Measurements from ENCODE around the gene WDR93.

Gene WDR93

GRCh38 chr15:89648106-89649012 is 42.3 kb upstream of the WDR93 start:
- no peak for TF ChIP-seq CTCF (IDR thresholded peaks at IDR 0.05; ENCODE audit: borderline replicate concordance, insufficient read depth, low read depth, low read length)
- H3K4me3 ChIP-seq (ENCODE audit: low read depth, low read length) = no peak overlapping the region

- no peak overlapping the region for H3K4me3 ChIP-seq (ENCODE audit: low read depth, low read length)
- TF ChIP-seq CTCF (IDR thresholded peaks at IDR 0.05; ENCODE audit: borderline replicate concordance, insufficient read depth, low read depth, low read length) = no peak
Measured at GRCh38 chr15:89649013-89649625, 41.5 kb upstream of the WDR93 start.

GRCh38 chr15:89649716-89650115 is 40.9 kb upstream of the WDR93 start:
- no peak for TF ChIP-seq CTCF (IDR thresholded peaks at IDR 0.05; ENCODE audit: borderline replicate concordance, insufficient read depth, low read depth, low read length)
- no peak overlapping the region for H3K4me3 ChIP-seq (ENCODE audit: low read depth, low read length)

GRCh38 chr15:89652131-89652530 is 38.5 kb upstream of the WDR93 start:
- H3K4me3 ChIP-seq (ENCODE audit: low read depth, low read length) = no peak overlapping the region
- no peak for TF ChIP-seq CTCF (IDR thresholded peaks at IDR 0.05; ENCODE audit: borderline replicate concordance, insufficient read depth, low read depth, low read length)

- TF ChIP-seq CTCF (IDR thresholded peaks at IDR 0.05; ENCODE audit: borderline replicate concordance, insufficient read depth, low read depth, low read length) = no peak
- no peak overlapping the region for H3K4me3 ChIP-seq (ENCODE audit: low read depth, low read length)
Measured at GRCh38 chr15:89652666-89653065, 37.9 kb upstream of the WDR93 start.

- H3K4me3 ChIP-seq (ENCODE audit: low read depth, low read length) = no peak overlapping the region
- no peak for TF ChIP-seq CTCF (IDR thresholded peaks at IDR 0.05; ENCODE audit: borderline replicate concordance, insufficient read depth, low read depth, low read length)
Measured at GRCh38 chr15:89653578-89653977, 37.0 kb upstream of the WDR93 start.

Measured in GM12875 (cell line).